Mucosa of descending colon (tissue), 3 donors: ENCODE data around the gene CCDC12. TPM values are rescaled to one million over a fixed set of nuclear protein-coding genes. Genes with fewer than 3 reads are reported as not detected.

Experiments used
- ATAC-seq: fragments of 200-7000 bp; cut with Tn5 transposase; one replicate; pipeline ENCODE4 v1.9.1; 2020; ENCODE audit warnings: mild to moderate bottlenecking, moderate library complexity
- DNase-seq, 3 donors: peaks; one replicate each; pipeline ENCODE4 v3.0.0-alpha.2; 2020
- H3K36me3 ChIP-seq: fragments of 200-600 bp; one replicate; pipeline ENCODE4 v1.8.0; 2021; ENCODE audit warnings: low read depth, mild to moderate bottlenecking
- H3K4me1 ChIP-seq: fragments of 200-600 bp; one replicate; pipeline ENCODE4 v1.8.0; 2021; ENCODE audit warnings: low read depth, mild to moderate bottlenecking
- H3K4me3 ChIP-seq: fragments of 200-600 bp; one replicate; pipeline ENCODE4 v1.8.0; 2021; ENCODE audit warnings: mild to moderate bottlenecking
- H3K9me3 ChIP-seq: fragments of 200-600 bp; one replicate; pipeline ENCODE4 v1.8.0; 2021; ENCODE audit warnings: mild to moderate bottlenecking
- CTCF ChIP-seq: fragments of 200-600 bp; IDR thresholded peaks from one replicate; pipeline ENCODE4 v1.8.0; 2022; ENCODE audit warnings: antibody characterized with exemption, mild to moderate bottlenecking
- intact Hi-C, 2 donors: fragments of 100-400 bp; cut with DNase I in 1 of 2; cut with micrococcal nuclease in 1 of 2; formaldehyde crosslinking; loops; one replicate each; pipeline versions ENCODE4 v1.11.0 to v1.11.1; 2022; cut with DNase I, micrococcal nuclease
- long read RNA-seq, 2 donors: library from polyadenylated mRNA; unstranded; transcript quantifications; one replicate each; pipeline ENCODE4 v2.0.0, GENCODE V29; 2019 to 2021
- total RNA-seq, 3 donors: library from RNA; stranded (reverse); fragmentation: NEBNext Ultra II Directional in 2 of 3; extraction: Animal tissue kit (Norgen Biotek cat#: 25700) in 2 of 3; gene quantifications; one replicate each; pipeline versions ENCODE4 v1.2.1 to v1.2.4, GENCODE V29; 2021 to 2023
- donor health status: DM: no; HTN: no; CAD: no; lungs with moderate emphysema.
- donor health status: DM: no; HTN: no; CAD: no.
- donor health status: DM: no; HTN: yes; CAD: no.

Gene CCDC12
- total RNA-seq: 10 to 100 TPM; 40.7 to 59.2 (median 45.0) TPM
- long read RNA-seq, donor 1, partial matches to known transcripts: 26 of 36 reads
- long read RNA-seq, donor 1, other reads (novel, unspliced or antisense): 10 of 36 reads
- long read RNA-seq, donor 2, partial matches to known transcripts: 21 of 34 reads
- long read RNA-seq, donor 2, other reads (novel, unspliced or antisense): 13 of 34 reads

- Histone ChIP-seq H3K4me1 (peaks cover 45% of the 10 kb centered on the region), H3K9me3 (no peaks in the 10 kb centered on the region), H3K36me3 (no peaks in the 10 kb centered on the region), H3K4me3 (peak within 1 kb of the TSS; percentile 45)
- DNase-seq (peak; percentile 92 to 97 (median 95)), ATAC-seq (peak; percentile 78)
- intact Hi-C loops: no loop called here
- no peak for TF ChIP-seq CTCF
These were observed at the start of gene CCDC12 for GRCh38 chr3:46976326-46977190. Gene CCDC12 (minus strand): TSS chr3:46976745. CDS start chr3:46976732, 13 bp downstream.

- Histone ChIP-seq H3K4me1 (peaks cover 6% of the 10 kb centered on the region), H3K4me3 (no peak overlapping the region)
- DNase-seq: no peak
These were observed 48.4 kb upstream of the CCDC12 start for GRCh38 chr3:47024932-47025331.

GRCh38 chr3:47022641-47023071, 46.1 kb upstream of the CCDC12 start:
- DNase-seq (peak in 1 of 3 donors; percentile 81), ATAC-seq (peak; percentile 75)
- Histone ChIP-seq H3K4me3 (no peak overlapping the region), H3K4me1 (peaks cover 6% of the 10 kb centered on the region), H3K36me3 (no peaks in the 10 kb centered on the region), H3K9me3 (no peaks in the 10 kb centered on the region)
- TF ChIP-seq CTCF: no peak
- intact Hi-C loops: no loop called here

More at GRCh38 chr3:47024932-47025331, 48.4 kb upstream of the CCDC12 start:
- H3K36me3 ChIP-seq: no peaks in the 10 kb centered on the region
- peak; percentile 20 for ATAC-seq
- no peaks in the 10 kb centered on the region for H3K9me3 ChIP-seq
- TF ChIP-seq CTCF: no peak
- intact Hi-C loops: no loop called here

GRCh38 chr3:47020311-47020710, 43.8 kb upstream of the CCDC12 start:
- Histone ChIP-seq H3K4me1 (peaks cover 6% of the 10 kb centered on the region), H3K9me3 (no peaks in the 10 kb centered on the region), H3K4me3 (no peak overlapping the region), H3K36me3 (no peaks in the 10 kb centered on the region)
- TF ChIP-seq CTCF: no peak
- intact Hi-C loops: no loop called here
- no peak for ATAC-seq
- no peak for DNase-seq

GRCh38 chr3:47019201-47019600, 42.7 kb upstream of the CCDC12 start:
- ATAC-seq (no peak), DNase-seq (no peak)
- H3K36me3 ChIP-seq: no peaks in the 10 kb centered on the region

More at GRCh38 chr3:47019201-47019600, 42.7 kb upstream of the CCDC12 start:
- intact Hi-C loops: no loop called here
- H3K4me1 ChIP-seq: peaks cover 6% of the 10 kb centered on the region
- no peak for TF ChIP-seq CTCF
- H3K9me3 ChIP-seq: no peaks in the 10 kb centered on the region
- no peak overlapping the region for H3K4me3 ChIP-seq
